Measurements from ENCODE around the gene NIM1K. TPM values are rescaled to one million over a fixed set of nuclear protein-coding genes. Genes with fewer than 3 reads are reported as not detected.

NIM1K gene
- total and polyA plus RNA-seq, 10 of the 15 experiments (the other 5 are each of a cell fraction or from before 2014, with no cell fraction given), result 0.27 to 1.7 (median 0.66) TPM

DNA sequence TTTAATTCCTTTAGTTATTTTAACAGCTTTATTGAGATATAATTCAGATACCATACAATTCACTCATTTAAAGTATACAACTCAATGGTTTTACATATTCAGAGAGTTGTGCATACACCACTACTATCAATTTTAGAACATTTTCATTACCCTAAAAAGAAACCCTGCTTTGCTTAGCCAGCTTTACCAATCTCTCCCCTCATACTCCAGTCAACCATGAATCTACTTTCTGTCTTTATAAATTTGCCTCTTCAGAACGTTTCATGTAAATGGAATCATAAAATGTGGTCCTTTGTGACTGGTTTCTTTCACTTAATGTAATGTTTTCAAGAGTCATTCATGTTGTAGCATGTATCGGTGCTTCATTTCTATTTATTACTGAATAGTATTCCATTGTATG, 24.9 kb downstream of the NIM1K start:
- FAIRE-seq (no peak), DNase-seq (ENCODE audit: low read depth, low spot score) (no peak), ATAC-seq (no peak; the same call in 2 of the 3 replicates)
- intact Hi-C loops (cut with micrococcal nuclease; ENCODE audit: unreplicated experiment), result no loop called here
- Histone ChIP-seq H3K4me1 (ENCODE audit: control insufficient read depth, insufficient read depth, low read length) (no peaks in the 10 kb centered on the region), H2AFZ (ENCODE audit: control insufficient read depth, low read depth, low read length) (no peak overlapping the region), H3K27me3 (replicated peaks in 1 of 2; ENCODE audit: control insufficient read depth in 2 of 2, insufficient read depth in 2 of 2, low read length in 1 of 2) (no peaks in the 10 kb centered on the region), H3K9me3 (replicated peaks; ENCODE audit: control insufficient read depth, insufficient read depth, low read length) (no peaks in the 10 kb centered on the region; the same call in 2 of the 3 replicates), H3K4me2 (ENCODE audit: control insufficient read depth, insufficient read depth) (no peak overlapping the region), H3K36me3 (ENCODE audit: control insufficient read depth in 2 of 2, insufficient read depth in 2 of 2, low read length in 1 of 2) (no peaks in the 10 kb centered on the region), H3K79me2 (ENCODE audit: control insufficient read depth, insufficient read depth, low read length) (no peaks in the 10 kb centered on the region), H3K9ac (ENCODE audit: control insufficient read depth, insufficient read depth, low read length) (no peak overlapping the region), H3K27ac (ENCODE audit: control insufficient read depth, insufficient read depth) (no peak overlapping the region), H4K20me1 (ENCODE audit: control insufficient read depth, insufficient read depth) (no peaks in the 10 kb centered on the region), H3K4me3 (no peak overlapping the region)
- in situ Hi-C loops (cut with MboI), result no loop called here
- ChIA-PET CTCF (interaction anchor here (0.6 to 1.1 kb wide), 4 partner anchors 9 to 1389 kb away, joined by 3 to 4 read pairs (median 3); no protein-coding TSS in a partner anchor), SMC1A (ENCODE audit: uncharacterized antibody, unreplicated experiment) (interaction anchor here (1.0 to 1.5 kb wide), 2 partner anchors 15 to 31 kb away, joined by 4 read pairs; no protein-coding TSS in a partner anchor), POLR2A (no interaction called here), RAD21 (ENCODE audit: unreplicated experiment) (no interaction called here)
- TF ChIP-seq JUNB (IDR thresholded peaks at IDR 0.05), result no peak
- no peak for TF ChIP-seq DPF2 (IDR thresholded peaks at IDR 0.05)
- TF ChIP-seq, protein P1, sequence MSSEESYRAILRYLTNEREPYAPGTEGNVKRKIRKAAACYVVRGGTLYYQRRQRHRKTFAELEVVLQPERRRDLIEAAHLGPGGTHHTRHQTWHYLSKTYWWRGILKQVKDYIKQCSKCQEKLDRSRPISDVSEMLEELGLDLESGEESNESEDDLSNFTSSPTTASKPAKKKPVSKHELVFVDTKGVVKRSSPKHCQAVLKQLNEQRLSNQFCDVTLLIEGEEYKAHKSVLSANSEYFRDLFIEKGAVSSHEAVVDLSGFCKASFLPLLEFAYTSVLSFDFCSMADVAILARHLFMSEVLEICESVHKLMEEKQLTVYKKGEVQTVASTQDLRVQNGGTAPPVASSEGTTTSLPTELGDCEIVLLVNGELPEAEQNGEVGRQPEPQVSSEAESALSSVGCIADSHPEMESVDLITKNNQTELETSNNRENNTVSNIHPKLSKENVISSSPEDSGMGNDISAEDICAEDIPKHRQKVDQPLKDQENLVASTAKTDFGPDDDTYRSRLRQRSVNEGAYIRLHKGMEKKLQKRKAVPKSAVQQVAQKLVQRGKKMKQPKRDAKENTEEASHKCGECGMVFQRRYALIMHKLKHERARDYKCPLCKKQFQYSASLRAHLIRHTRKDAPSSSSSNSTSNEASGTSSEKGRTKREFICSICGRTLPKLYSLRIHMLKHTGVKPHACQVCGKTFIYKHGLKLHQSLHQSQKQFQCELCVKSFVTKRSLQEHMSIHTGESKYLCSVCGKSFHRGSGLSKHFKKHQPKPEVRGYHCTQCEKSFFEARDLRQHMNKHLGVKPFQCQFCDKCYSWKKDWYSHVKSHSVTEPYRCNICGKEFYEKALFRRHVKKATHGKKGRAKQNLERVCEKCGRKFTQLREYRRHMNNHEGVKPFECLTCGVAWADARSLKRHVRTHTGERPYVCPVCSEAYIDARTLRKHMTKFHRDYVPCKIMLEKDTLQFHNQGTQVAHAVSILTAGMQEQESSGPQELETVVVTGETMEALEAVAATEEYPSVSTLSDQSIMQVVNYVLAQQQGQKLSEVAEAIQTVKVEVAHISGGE (CRISPR knock-in tag; IDR thresholded peaks at IDR 0.05), result no peak
- no peak for TF ChIP-seq RBBP5 (conservative IDR thresholded peaks at IDR 0.05)
- TF ChIP-seq SUPT20H (IDR thresholded peaks at IDR 0.05; ENCODE audit: borderline replicate concordance, control insufficient read depth, low read depth, low read length), result no peak
- TF ChIP-seq TCF12 (IDR thresholded peaks at IDR 0.05; ENCODE audit: low read depth, low read length), result no peak
- TF ChIP-seq TBL1XR1 (IDR thresholded peaks at IDR 0.05; ENCODE audit: low read depth, low read length), result no peak
- no peak for TF ChIP-seq TARDBP (IDR thresholded peaks at IDR 0.05; ENCODE audit: borderline replicate concordance)
- no TSS peak for BruUV-seq (replicated peaks)
- 2% methylated on average over 2 of the region's 2 CpGs for WGBS (ENCODE audit: insufficient coverage, insufficient replicate concordance, low lambda C conversion rate, missing lambda C conversion rate)
